Keratinocyte (primary cell): ENCODE data around the gene CCDC24. TPM values are rescaled to one million over a fixed set of nuclear protein-coding genes. Genes with fewer than 3 reads are reported as not detected.
A peak's percentile ranks its signal among the peaks of the same experiment; 100 is the strongest.

Experiments used
- DNase-seq: peaks from one replicate; pipeline ENCODE4 v3.0.0-alpha.2; 2011; ENCODE audit warnings: low read depth, missing footprints, low spot score
- FAIRE-seq: peaks from 2 replicates; lab custom pipeline; 2011; peaks lifted over from hg19 to GRCh38; lab: Jason Lieb, UNC
- H2AFZ ChIP-seq: 2 replicates; pipeline ENCODE4 v1.6.0; 2012; ENCODE audit warnings: low read length, control low read depth, inconsistent platforms; ENCODE audit not compliant: control insufficient read depth
- H3K27ac ChIP-seq: 2 replicates; pipeline ENCODE4 v1.5.1; 2011; ENCODE audit warnings: low read length; ENCODE audit not compliant: control insufficient read depth, insufficient read depth
- H3K27me3 ChIP-seq: 3 replicates; pipeline ENCODE4 v1.6.0; 2011; ENCODE audit warnings: low read length; ENCODE audit not compliant: control insufficient read depth, insufficient read depth; ENCODE audit errors: extremely low read depth
- H3K36me3 ChIP-seq, 2 experiments: 2 replicates in 1 of 2; 3 replicates in 1 of 2; pipeline ENCODE4 v1.5.1; 2011; ENCODE audit warnings: low read length in 2 of 2, mild to moderate bottlenecking in 1 of 2; ENCODE audit not compliant: control insufficient read depth in 2 of 2, insufficient read depth in 2 of 2; ENCODE audit errors: extremely low read depth in 1 of 2
- H3K4me1 ChIP-seq: 3 replicates; pipeline ENCODE4 v1.5.1; 2011; ENCODE audit warnings: low read length; ENCODE audit not compliant: control insufficient read depth, insufficient read depth; ENCODE audit errors: extremely low read depth
- H3K4me2 ChIP-seq: 3 replicates; pipeline ENCODE4 v1.6.0; 2011; ENCODE audit warnings: low read depth, low read length; ENCODE audit not compliant: control insufficient read depth, insufficient read depth; ENCODE audit errors: extremely low read depth
- H3K4me3 ChIP-seq, 3 experiments: fragments of 200-600 bp in 1 of 3; sonication (generic) in 1 of 3; 2 replicates in 2 of 3; 3 replicates in 1 of 3; pipeline ENCODE4 v1.5.1; 2011 to 2016; ENCODE audit warnings: low read length in 3 of 3, mild to moderate bottlenecking in 3 of 3, control low read depth in 2 of 3, inconsistent platforms in 1 of 3, low read depth in 1 of 3, mixed read lengths in 1 of 3, mixed run types in 1 of 3, moderate library complexity in 1 of 3; ENCODE audit not compliant: control insufficient read depth in 2 of 3, insufficient read depth in 2 of 3; ENCODE audit errors: extremely low read depth in 1 of 3
- H3K79me2 ChIP-seq: 2 replicates; pipeline ENCODE4 v1.6.0; 2012; ENCODE audit warnings: low read length; ENCODE audit not compliant: control insufficient read depth, insufficient read depth
- H3K9ac ChIP-seq: 3 replicates; pipeline ENCODE4 v1.6.0; 2011; ENCODE audit warnings: low read length; ENCODE audit not compliant: control insufficient read depth, insufficient read depth; ENCODE audit errors: extremely low read depth
- H3K9me1 ChIP-seq: 3 replicates; pipeline ENCODE4 v1.6.0; 2011; ENCODE audit warnings: low read length; ENCODE audit not compliant: control insufficient read depth, insufficient read depth; ENCODE audit errors: extremely low read depth
- H3K9me3 ChIP-seq: 2 replicates; pipeline ENCODE4 v1.5.1; 2012; ENCODE audit warnings: low read depth, low read length; ENCODE audit not compliant: control insufficient read depth
- H4K20me1 ChIP-seq: 3 replicates; pipeline ENCODE4 v1.6.0; 2011; ENCODE audit warnings: low read length; ENCODE audit not compliant: control insufficient read depth, insufficient read depth; ENCODE audit errors: extremely low read depth
- CTCF ChIP-seq, 3 experiments: IDR thresholded peaks in 1 of 3; conservative IDR thresholded peaks in 1 of 3; optimal IDR thresholded peaks in 1 of 3; 2 replicates in 2 of 3; 3 replicates in 1 of 3; pipeline versions ENCODE3 to v1.5.1; 2011; ENCODE audit warnings: low read length in 3 of 3, mild to moderate bottlenecking in 3 of 3, moderate library complexity in 2 of 3, control low read depth in 1 of 3, inconsistent platforms in 1 of 3; ENCODE audit not compliant: insufficient read depth in 2 of 3; ENCODE audit errors: extremely low read depth in 1 of 3
- EZH2 ChIP-seq: IDR thresholded peaks from one replicate; pipeline ENCODE4 v1.6.1; 2012; ENCODE audit warnings: inconsistent platforms, mild to moderate bottlenecking, low read length, moderate library complexity
- dilution Hi-C: fragments of 300-500 bp; cut with MboI; formaldehyde crosslinking; loops from one replicate; pipeline ENCODE4 v1.7.0; 2020; ENCODE audit warnings: low sequenced_read_pairs; ENCODE audit not compliant: extremely low pct_ligation_motif_present
- polyA plus RNA-seq, 5 experiments: library from polyadenylated mRNA; depleted of rRNA in 3 of 5; stranded (reverse) in 3 of 5; stranded (forward) in 1 of 5; unstranded in 1 of 5; fragments of >200 nt; gene quantifications; 1 replicate in 1 of 5; 2 replicates in 3 of 5; 3 replicates in 1 of 5; pipeline versions ENCODE4 v1.2.1 to v1.2.3, GENCODE V29; 2011 to 2012; ENCODE audit warnings: missing spikeins in 2 of 5, low read depth in 1 of 5, low replicate concordance in 1 of 5

The CCDC24 gene
- polyA plus RNA-seq, 1 donor (not counting 4 experiments of a cell fraction or from before 2014, with no cell fraction given): 5.2 TPM

GRCh38 chr1:43946236-43947060 lies 45.0 kb upstream of the CCDC24 start, which contains the start of gene IPO13:
Gene IPO13, plus strand, starts transcription at chr1:43946950. Its CDS starts 651 bp downstream, at chr1:43947601.
- Histone ChIP-seq H3K4me2 (peak within 1 kb of the TSS; percentile 89), H3K4me3 (peak within 1 kb of the TSS; percentile 72 to 85 (median 79)), H4K20me1 (peaks cover 5% of the 10 kb centered on the region), H3K9ac (peak within 1 kb of the TSS; percentile 98), H3K9me3 (no peaks in the 10 kb centered on the region), H2AFZ (peak within 1 kb of the TSS; percentile 94), H3K27me3 (no peaks in the 10 kb centered on the region), H3K79me2 (peaks cover 51% of the 10 kb centered on the region), H3K36me3 (peaks cover 10 to 15% of the 10 kb centered on the region in 2 experiments), H3K9me1 (no peaks in the 10 kb centered on the region), H3K4me1 (peaks cover 24% of the 10 kb centered on the region), H3K27ac (peak within 1 kb of the TSS; percentile 97)
- FAIRE-seq: no peak
- TF ChIP-seq CTCF (optimal IDR thresholded peaks at IDR 0.05 in 1 of 3, IDR thresholded peaks at IDR 0.05 in 1 of 3, conservative IDR thresholded peaks at IDR 0.05 in 1 of 3; ENCODE audit: extremely low read depth in 1 of 3, insufficient read depth in 2 of 3, low read length in 3 of 3) (peak; percentile 50 to 86 (median 79)), EZH2 (no peak)
- peak; percentile 81 for DNase-seq
- dilution Hi-C loops: loop anchor here (25.0 kb wide), 2 partner anchors 109 to 234 kb away; partner anchors contain the start of gene ST3GAL3

- Histone ChIP-seq H4K20me1 (peaks cover 5% of the 10 kb centered on the region), H2AFZ (peak overlapping the region; percentile 86), H3K27ac (peak overlapping the region; percentile 97), H3K4me1 (peaks cover 25% of the 10 kb centered on the region), H3K4me2 (peak overlapping the region; percentile 89), H3K36me3 (peaks cover 10 to 15% of the 10 kb centered on the region in 2 experiments), H3K9me1 (no peaks in the 10 kb centered on the region), H3K4me3 (peak overlapping the region; percentile 72 to 85 (median 79)), H3K9ac (peak overlapping the region; percentile 98), H3K9me3 (no peaks in the 10 kb centered on the region), H3K27me3 (no peaks in the 10 kb centered on the region), H3K79me2 (peaks cover 56% of the 10 kb centered on the region)
- DNase-seq (no peak), FAIRE-seq (no peak)
- dilution Hi-C loops: loop anchor here (25.0 kb wide), 2 partner anchors 110 to 235 kb away; partner anchors contain the start of gene ST3GAL3
- TF ChIP-seq CTCF (optimal IDR thresholded peaks at IDR 0.05 in 1 of 3, IDR thresholded peaks at IDR 0.05 in 1 of 3, conservative IDR thresholded peaks at IDR 0.05 in 1 of 3; ENCODE audit: extremely low read depth in 1 of 3, insufficient read depth in 2 of 3, low read length in 3 of 3): no peak
- no peak for TF ChIP-seq EZH2
These were observed 44.1 kb upstream of the CCDC24 start for GRCh38 chr1:43947061-43947873.
